ENCODE results near the gene CHMP5.

Gene CHMP5

GRCh38 chr9:33318225-33318624, 53.4 kb downstream of the CHMP5 start:
- DNase-seq (ENCODE audit: low spot score) = no peak

- no peak for DNase-seq (ENCODE audit: low spot score)
Observed at GRCh38 chr9:33318781-33319180, 53.9 kb downstream of the CHMP5 start.

GRCh38 chr9:33320230-33320567, 55.4 kb downstream of the CHMP5 start:
- DNase-seq (ENCODE audit: low spot score) = no peak

GRCh38 chr9:33320568-33321261, 55.9 kb downstream of the CHMP5 start:
- no peak for DNase-seq (ENCODE audit: low spot score)

GRCh38 chr9:33329117-33329563, 64.3 kb downstream of the CHMP5 start:
- no peak for DNase-seq (ENCODE audit: low spot score)

- no peak for DNase-seq (ENCODE audit: low spot score)
Observed at GRCh38 chr9:33329979-33330378, 65.1 kb downstream of the CHMP5 start.

GRCh38 chr9:33331377-33331891, 66.6 kb downstream of the CHMP5 start:
- no peak for DNase-seq (ENCODE audit: low spot score)

Data from CD4-positive, alpha-beta T cell treated with Interleukin-2 at 100 ng/mL for 4 hours (primary cell).